ENCODE data around the gene CLDN18. TPM values are rescaled to one million over a fixed set of nuclear protein-coding genes. Genes with fewer than 3 reads are reported as not detected.

Gene CLDN18
- total and polyA plus RNA-seq, 5 donors from 2014 or later = not detected

- Mint-ChIP-seq H3K36me3 (no peaks in the 10 kb centered on the region), H3K27me3 (peaks cover 28% of the 10 kb centered on the region), H3K9me3 (peaks cover 0 to 3% (median 0%) of the 10 kb centered on the region in 7 donors), H3K27ac (no peak overlapping the region), H3K4me1 (no peaks in the 10 kb centered on the region), H3K4me3 (no peak overlapping the region)
- Histone ChIP-seq H3K4me1 (ENCODE audit: control insufficient read depth, insufficient read depth, low read length, poor library complexity, severe bottlenecking) (no peaks in the 10 kb centered on the region), H3K4me3 (ENCODE audit: low read depth, low read length) (no peak overlapping the region), H3K36me3 (ENCODE audit: control insufficient read depth, insufficient read depth, low read length) (no peaks in the 10 kb centered on the region), H3K27me3 (ENCODE audit: control insufficient read depth, insufficient read depth, low read length) (no peaks in the 10 kb centered on the region), H3K9me3 (ENCODE audit: control insufficient read depth in 2 of 2, low read length in 2 of 2) (no peaks in the 10 kb centered on the region), H3K27ac (ENCODE audit: insufficient read depth, low read length, poor library complexity, severe bottlenecking) (no peak overlapping the region)
- DNase-seq (no peak), ATAC-seq (ENCODE audit: low read depth in 2 of 2) (no peak)
These were observed 33.5 kb downstream of the CLDN18 start for GRCh38 chr3:138043266-138044029.

GRCh38 chr3:138046085-138046484 is 36.1 kb downstream of the CLDN18 start:
- H3K4me1 ChIP-seq (ENCODE audit: control insufficient read depth, insufficient read depth, low read length, poor library complexity, severe bottlenecking) = no peaks in the 10 kb centered on the region
- no peak overlapping the region for H3K27ac Mint-ChIP-seq
- H3K27me3 Mint-ChIP-seq = peaks cover 20% of the 10 kb centered on the region
- no peak overlapping the region for H3K4me3 ChIP-seq (ENCODE audit: low read depth, low read length)
- H3K36me3 Mint-ChIP-seq = no peaks in the 10 kb centered on the region
- H3K9me3 Mint-ChIP-seq = peaks cover 0 to 3% (median 0%) of the 10 kb centered on the region in 7 donors
- no peak overlapping the region for H3K27ac ChIP-seq (ENCODE audit: insufficient read depth, low read length, poor library complexity, severe bottlenecking)
- H3K36me3 ChIP-seq (ENCODE audit: control insufficient read depth, insufficient read depth, low read length) = no peaks in the 10 kb centered on the region
- H3K4me1 Mint-ChIP-seq = no peaks in the 10 kb centered on the region
- DNase-seq (no peak), ATAC-seq (ENCODE audit: low read depth in 2 of 2) (no peak)
- H3K27me3 ChIP-seq (ENCODE audit: control insufficient read depth, insufficient read depth, low read length) = no peaks in the 10 kb centered on the region
- H3K9me3 ChIP-seq (ENCODE audit: control insufficient read depth in 2 of 2, low read length in 2 of 2) = no peaks in the 10 kb centered on the region
- H3K4me3 Mint-ChIP-seq = no peak overlapping the region

GRCh38 chr3:138046955-138047354 is 37.0 kb downstream of the CLDN18 start:
- H3K36me3 Mint-ChIP-seq = no peaks in the 10 kb centered on the region
- H3K4me1 Mint-ChIP-seq = no peaks in the 10 kb centered on the region
- Histone ChIP-seq H3K9me3 (ENCODE audit: control insufficient read depth in 2 of 2, low read length in 2 of 2) (no peaks in the 10 kb centered on the region), H3K4me1 (ENCODE audit: control insufficient read depth, insufficient read depth, low read length, poor library complexity, severe bottlenecking) (no peaks in the 10 kb centered on the region), H3K36me3 (ENCODE audit: control insufficient read depth, insufficient read depth, low read length) (no peaks in the 10 kb centered on the region), H3K27me3 (ENCODE audit: control insufficient read depth, insufficient read depth, low read length) (no peaks in the 10 kb centered on the region), H3K4me3 (ENCODE audit: low read depth, low read length) (no peak overlapping the region), H3K27ac (ENCODE audit: insufficient read depth, low read length, poor library complexity, severe bottlenecking) (no peak overlapping the region)
- H3K4me3 Mint-ChIP-seq = no peak overlapping the region
- H3K27ac Mint-ChIP-seq = no peak overlapping the region
- H3K27me3 Mint-ChIP-seq = peaks cover 19% of the 10 kb centered on the region
- H3K9me3 Mint-ChIP-seq = peaks cover 0 to 3% (median 0%) of the 10 kb centered on the region in 7 donors
- no peak for DNase-seq
- no peak for ATAC-seq (ENCODE audit: low read depth in 2 of 2)

- peaks cover 0 to 2% (median 0%) of the 10 kb centered on the region in 7 donors for H3K9me3 Mint-ChIP-seq
- no peaks in the 10 kb centered on the region for H3K4me1 ChIP-seq (ENCODE audit: control insufficient read depth, insufficient read depth, low read length, poor library complexity, severe bottlenecking)
- H3K27ac Mint-ChIP-seq = no peak overlapping the region
- peaks cover 16% of the 10 kb centered on the region for H3K27me3 Mint-ChIP-seq
- H3K36me3 Mint-ChIP-seq = no peaks in the 10 kb centered on the region
- no peaks in the 10 kb centered on the region for H3K27me3 ChIP-seq (ENCODE audit: control insufficient read depth, insufficient read depth, low read length)
- no peak overlapping the region for H3K4me3 Mint-ChIP-seq
- no peak overlapping the region for H3K4me3 ChIP-seq (ENCODE audit: low read depth, low read length)
- ATAC-seq (ENCODE audit: low read depth in 2 of 2) (no peak), DNase-seq (no peak)
- H3K36me3 ChIP-seq (ENCODE audit: control insufficient read depth, insufficient read depth, low read length) = no peaks in the 10 kb centered on the region
- no peak overlapping the region for H3K27ac ChIP-seq (ENCODE audit: insufficient read depth, low read length, poor library complexity, severe bottlenecking)
- H3K9me3 ChIP-seq (ENCODE audit: control insufficient read depth in 2 of 2, low read length in 2 of 2) = no peaks in the 10 kb centered on the region
- peaks cover 0 to 4% (median 0%) of the 10 kb centered on the region in 4 donors for H3K4me1 Mint-ChIP-seq
These were observed 37.7 kb downstream of the CLDN18 start for GRCh38 chr3:138047596-138048158.

GRCh38 chr3:138049157-138049919 is 39.4 kb downstream of the CLDN18 start:
- Mint-ChIP-seq H3K27me3 (peaks cover 17% of the 10 kb centered on the region), H3K9me3 (peaks cover 0 to 2% (median 0%) of the 10 kb centered on the region in 7 donors), H3K4me1 (peaks cover 0 to 5% (median 0%) of the 10 kb centered on the region in 4 donors), H3K27ac (no peak overlapping the region), H3K36me3 (no peaks in the 10 kb centered on the region), H3K4me3 (no peak overlapping the region)
- peaks cover 2% of the 10 kb centered on the region for H3K27me3 ChIP-seq (ENCODE audit: control insufficient read depth, insufficient read depth, low read length)
- H3K4me3 ChIP-seq (ENCODE audit: low read depth, low read length) = no peak overlapping the region
- H3K36me3 ChIP-seq (ENCODE audit: control insufficient read depth, insufficient read depth, low read length) = no peaks in the 10 kb centered on the region
- DNase-seq = no peak
- no peaks in the 10 kb centered on the region for H3K9me3 ChIP-seq (ENCODE audit: control insufficient read depth in 2 of 2, low read length in 2 of 2)
- no peaks in the 10 kb centered on the region for H3K4me1 ChIP-seq (ENCODE audit: control insufficient read depth, insufficient read depth, low read length, poor library complexity, severe bottlenecking)
- ATAC-seq (ENCODE audit: low read depth in 2 of 2) = no peak
- H3K27ac ChIP-seq (ENCODE audit: insufficient read depth, low read length, poor library complexity, severe bottlenecking) = no peak overlapping the region

GRCh38 chr3:138051947-138052802 is 42.2 kb downstream of the CLDN18 start:
- no peaks in the 10 kb centered on the region for H3K4me1 ChIP-seq (ENCODE audit: control insufficient read depth, insufficient read depth, low read length, poor library complexity, severe bottlenecking)
- H3K4me3 ChIP-seq (ENCODE audit: low read depth, low read length) = no peak overlapping the region
- H3K36me3 Mint-ChIP-seq = no peaks in the 10 kb centered on the region
- peak in 1 of 3 donors; percentile 16 for DNase-seq
- H3K9me3 ChIP-seq (ENCODE audit: control insufficient read depth in 2 of 2, low read length in 2 of 2) = no peaks in the 10 kb centered on the region
- H3K36me3 ChIP-seq (ENCODE audit: control insufficient read depth, insufficient read depth, low read length) = no peaks in the 10 kb centered on the region
- peaks cover 2% of the 10 kb centered on the region for H3K27me3 ChIP-seq (ENCODE audit: control insufficient read depth, insufficient read depth, low read length)
- H3K27ac Mint-ChIP-seq = no peak overlapping the region
- no peak overlapping the region for H3K4me3 Mint-ChIP-seq
- H3K4me1 Mint-ChIP-seq = peaks cover 0 to 5% (median 0%) of the 10 kb centered on the region in 4 donors
- ATAC-seq (ENCODE audit: low read depth in 2 of 2) = no peak
- H3K27ac ChIP-seq (ENCODE audit: insufficient read depth, low read length, poor library complexity, severe bottlenecking) = no peak overlapping the region
- peaks cover 28% of the 10 kb centered on the region for H3K27me3 Mint-ChIP-seq
- H3K9me3 Mint-ChIP-seq = peaks cover 0 to 2% (median 0%) of the 10 kb centered on the region in 7 donors

DNA sequence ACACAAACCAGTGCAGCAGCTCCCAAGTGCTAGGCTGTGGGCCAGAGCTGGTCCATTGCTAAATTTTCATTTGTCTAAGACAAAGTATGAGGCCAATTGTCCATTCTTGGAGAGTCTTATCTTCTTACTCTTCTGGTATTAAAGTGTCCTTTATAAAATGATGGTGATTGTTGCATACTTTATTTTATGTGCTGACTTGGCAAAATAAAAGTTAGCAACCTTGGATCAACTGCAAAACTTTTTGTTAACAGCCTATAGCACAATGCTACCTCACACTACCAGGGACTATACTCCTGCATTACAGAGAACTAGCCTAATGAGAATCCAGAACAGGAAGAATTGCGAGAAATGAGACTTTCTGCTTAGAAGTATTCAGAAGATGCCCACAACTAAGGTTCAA is 44.1 kb downstream of the CLDN18 start:
- no peak overlapping the region for H3K27ac ChIP-seq (ENCODE audit: insufficient read depth, low read length, poor library complexity, severe bottlenecking)
- peaks cover 0 to 5% (median 0%) of the 10 kb centered on the region in 4 donors for H3K4me1 Mint-ChIP-seq
- peaks cover 33% of the 10 kb centered on the region for H3K27me3 Mint-ChIP-seq
- H3K36me3 Mint-ChIP-seq = no peaks in the 10 kb centered on the region
- ATAC-seq (ENCODE audit: low read depth in 2 of 2) (no peak), DNase-seq (no peak)
- H3K36me3 ChIP-seq (ENCODE audit: control insufficient read depth, insufficient read depth, low read length) = no peaks in the 10 kb centered on the region
- no peak overlapping the region for H3K4me3 Mint-ChIP-seq
- H3K9me3 ChIP-seq (ENCODE audit: control insufficient read depth in 2 of 2, low read length in 2 of 2) = no peaks in the 10 kb centered on the region
- peaks cover 2% of the 10 kb centered on the region for H3K27me3 ChIP-seq (ENCODE audit: control insufficient read depth, insufficient read depth, low read length)
- no peak overlapping the region for H3K27ac Mint-ChIP-seq
- H3K9me3 Mint-ChIP-seq = peaks cover 0 to 2% (median 0%) of the 10 kb centered on the region in 7 donors
- H3K4me3 ChIP-seq (ENCODE audit: low read depth, low read length) = no peak overlapping the region
- no peaks in the 10 kb centered on the region for H3K4me1 ChIP-seq (ENCODE audit: control insufficient read depth, insufficient read depth, low read length, poor library complexity, severe bottlenecking)

All from CD4-positive, CD25-positive, alpha-beta regulatory T cell (primary cell).